Hematopoietic multipotent progenitor cell treated with erythropoietin and hydrocortisone succinate and interleukin-3 and kit ligand, for 4 days (in vitro differentiated cells): ENCODE results near the gene CDKL4.
"Not testable (repeated sequence)": the region's sequence is repeated elsewhere in the genome, so short reads cannot be mapped to it uniquely, and the experiment has no call there.

Experiments used
- DNase-seq: peaks from one replicate; pipeline ENCODE4 v3.0.0-alpha.2; 2015

Gene CDKL4

DNA sequence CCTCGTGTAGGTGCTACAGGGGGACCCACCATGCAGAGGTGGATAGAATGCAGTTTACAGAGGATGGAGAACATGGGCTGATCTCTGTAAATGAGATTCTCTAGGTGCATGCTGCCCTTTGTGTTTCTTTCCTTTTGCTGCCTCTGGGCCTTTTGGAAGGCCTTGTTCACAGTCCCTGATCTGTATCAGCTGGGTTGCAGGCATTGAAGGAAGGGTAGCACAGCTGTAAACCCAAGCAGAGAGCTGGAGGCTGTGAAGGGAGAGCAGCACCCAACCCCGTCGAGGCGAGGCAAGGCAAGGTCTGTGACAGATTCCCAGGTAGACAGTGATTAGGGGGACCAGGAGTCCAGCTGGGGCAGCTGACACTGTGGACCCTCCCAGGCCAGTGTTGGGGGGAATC is 66.8 kb downstream of the CDKL4 start:
- no peak for DNase-seq

DNA sequence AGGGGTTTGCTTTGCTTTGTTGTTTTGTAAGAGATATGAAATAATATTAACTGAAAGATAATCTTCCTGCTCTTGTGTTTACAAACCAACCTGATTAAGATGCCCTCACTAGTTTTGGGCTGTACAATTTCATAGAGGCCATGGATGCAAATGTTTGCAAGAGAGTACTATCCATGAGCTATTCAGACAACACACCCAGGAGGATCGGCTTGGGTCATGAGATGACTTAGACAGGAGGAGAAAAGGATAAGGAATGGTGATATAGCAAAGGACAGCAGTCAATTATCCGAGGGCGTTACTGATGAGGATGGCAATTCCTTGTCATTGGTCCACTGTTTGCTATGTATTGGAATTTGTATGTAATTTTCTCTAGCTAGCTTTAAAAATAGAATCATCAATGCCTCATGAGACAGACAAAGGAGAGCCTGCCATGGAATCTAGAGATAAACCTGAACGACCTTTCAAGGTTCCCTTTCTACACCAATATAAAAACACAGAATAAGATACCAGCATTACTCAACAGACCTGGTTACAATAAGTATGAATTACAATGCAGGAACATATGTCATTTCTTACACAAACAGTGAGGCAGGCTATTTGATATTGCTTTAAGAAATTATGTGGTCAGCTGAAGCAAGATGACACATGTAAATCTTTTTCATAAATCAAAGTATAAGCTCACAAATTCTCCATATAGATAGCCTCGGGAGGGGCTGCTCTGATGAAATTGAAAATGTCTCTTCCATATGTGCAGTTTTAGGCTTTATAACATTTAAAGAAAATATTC is 68.6 kb downstream of the CDKL4 start:
- DNase-seq = no peak

DNA sequence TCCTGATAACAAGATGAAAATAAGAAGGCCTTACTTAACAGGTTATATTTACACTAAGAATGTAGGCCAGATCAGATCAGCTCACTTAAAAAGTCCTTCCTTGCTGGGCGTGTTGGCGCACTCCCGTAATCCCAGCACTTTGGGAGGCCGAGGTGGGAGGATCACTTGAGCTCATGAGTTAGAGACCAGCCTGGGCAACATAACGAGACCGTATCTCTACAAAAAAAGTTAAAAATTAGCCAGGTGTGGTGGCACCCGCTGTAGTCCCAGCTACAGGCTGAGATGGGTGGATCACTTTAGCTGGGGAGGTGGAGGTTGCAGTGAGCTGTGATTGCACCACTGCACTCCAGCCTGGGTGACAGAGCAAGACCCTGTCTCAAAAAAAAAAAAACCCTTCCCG is 69.7 kb downstream of the CDKL4 start:
- DNase-seq = no peak

DNA sequence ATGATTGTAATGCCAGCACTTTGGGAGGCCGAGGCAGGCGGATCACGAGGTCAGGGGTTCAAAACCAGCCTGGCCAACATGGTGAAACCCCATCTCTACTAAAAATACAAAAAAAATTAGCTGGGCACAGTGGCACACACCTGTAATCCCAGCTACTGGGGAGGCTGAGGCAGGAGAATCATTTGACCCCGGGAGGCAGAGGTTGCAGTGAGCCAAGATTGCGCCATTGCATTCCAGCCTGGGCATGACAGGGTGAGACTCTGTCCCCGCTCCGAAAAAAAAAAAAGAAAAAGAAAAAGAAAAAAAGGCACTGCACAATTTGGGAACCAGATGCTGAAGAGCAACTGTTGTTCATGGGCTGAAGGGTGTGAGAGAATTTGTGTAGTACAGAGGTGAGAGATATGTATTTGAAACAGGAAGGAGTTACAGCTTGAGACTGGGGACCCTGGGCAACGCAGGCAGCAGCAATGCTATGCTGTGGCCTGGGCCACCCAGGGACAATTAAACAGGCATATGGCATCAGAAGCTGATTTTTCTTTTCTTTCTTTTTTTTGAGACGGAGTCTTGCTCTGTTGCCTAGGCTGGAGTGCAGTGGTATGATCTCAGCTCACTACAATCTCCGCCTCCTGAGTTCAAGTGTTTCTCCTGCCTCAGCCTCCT is 71.6 kb downstream of the CDKL4 start:
- DNase-seq = not testable (repeated sequence)

DNA sequence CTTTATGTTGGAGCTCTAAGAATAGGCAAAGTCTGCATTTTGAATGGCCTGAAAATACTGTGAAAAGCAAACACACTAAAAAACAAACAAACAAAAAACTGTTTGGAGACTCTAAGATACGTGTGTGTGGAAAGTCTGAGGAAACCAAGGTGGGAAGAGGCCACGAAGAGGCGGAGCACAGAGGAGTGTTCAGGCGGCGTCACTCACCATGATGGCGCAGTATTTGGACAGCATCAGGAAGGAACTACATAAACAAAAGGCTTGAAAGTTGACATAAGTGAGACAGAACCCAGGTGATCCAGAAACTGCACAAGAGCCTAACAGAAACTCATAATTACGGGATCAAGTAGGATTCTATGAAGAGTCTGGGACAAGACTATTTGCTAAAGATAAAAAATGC is 72.1 kb downstream of the CDKL4 start:
- no peak for DNase-seq

DNA sequence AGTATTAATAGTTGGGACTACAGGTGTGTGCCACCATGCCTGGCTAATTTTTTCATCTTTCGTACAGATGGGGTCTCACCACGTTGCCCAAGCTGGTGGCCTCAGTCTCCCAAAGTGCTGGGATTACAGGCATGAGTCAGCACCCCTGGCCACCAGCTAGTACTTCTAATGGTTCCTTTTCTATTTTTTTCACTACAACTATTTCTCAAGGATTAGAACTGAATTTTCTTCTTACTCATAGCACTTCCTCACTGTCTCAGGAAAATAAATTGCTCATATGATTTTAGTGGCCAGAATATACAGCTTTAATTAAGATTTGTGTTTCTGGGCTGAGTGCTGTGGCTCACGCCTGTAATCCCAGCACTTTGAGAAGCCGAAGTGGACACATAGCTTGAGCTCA is 79.7 kb downstream of the CDKL4 start:
- DNase-seq = no peak

DNA sequence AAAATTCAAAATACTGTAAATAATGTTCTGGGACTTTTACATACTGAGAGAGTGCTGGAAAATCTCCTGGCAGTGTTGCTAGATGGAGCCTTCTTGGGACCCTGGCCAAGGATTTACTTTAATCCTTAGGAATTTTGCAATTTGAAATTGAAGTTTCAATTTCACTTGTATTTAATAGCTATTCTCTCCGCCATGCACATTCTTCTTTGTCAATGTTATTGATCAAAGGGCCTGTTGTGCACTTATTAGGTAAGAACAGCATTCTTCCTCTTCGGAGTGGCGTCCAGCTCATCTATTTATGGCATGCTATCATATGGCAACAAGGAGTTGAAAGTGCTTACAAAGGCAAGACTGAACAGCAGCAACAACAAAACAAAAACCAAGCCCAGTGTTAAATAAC is 82.8 kb downstream of the CDKL4 start:
- DNase-seq = no peak

DNA sequence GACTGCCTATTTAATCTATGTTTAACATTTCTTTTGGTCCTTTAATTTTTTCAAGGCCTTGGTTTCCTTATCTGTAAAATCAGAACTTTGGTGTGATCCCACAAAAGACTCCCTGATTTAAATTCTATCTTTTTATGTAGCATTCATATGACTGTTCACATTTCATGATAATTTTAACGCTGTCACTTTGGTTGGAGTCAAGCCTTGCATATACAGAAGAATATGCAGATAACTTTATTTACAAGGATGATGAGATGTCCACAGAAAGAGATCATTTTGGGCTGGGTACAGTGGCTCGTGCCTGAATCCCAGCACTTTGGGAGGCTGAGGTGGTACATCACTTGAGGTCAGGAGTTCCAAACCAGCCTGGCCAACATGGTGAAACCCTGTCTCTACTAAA is 84.5 kb downstream of the CDKL4 start:
- no peak for DNase-seq

DNA sequence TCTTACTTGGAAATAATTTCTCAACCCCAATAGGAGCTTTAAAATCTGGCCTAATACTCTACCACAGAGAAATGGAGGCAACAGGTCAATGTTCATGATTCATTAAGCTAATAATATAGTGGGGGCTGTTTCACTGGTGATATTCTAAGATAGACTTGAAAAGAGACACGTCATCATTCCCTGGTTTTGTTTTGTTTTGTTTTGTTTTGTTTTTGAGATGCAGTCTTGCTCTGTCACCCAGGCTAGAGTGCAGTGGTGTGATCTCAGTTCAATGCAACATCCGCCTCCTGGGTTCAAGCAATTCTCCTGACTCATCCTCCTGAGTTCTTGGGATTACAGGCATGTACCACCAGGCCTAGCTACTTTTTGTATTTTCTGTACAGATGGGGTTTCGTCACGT is 85.4 kb downstream of the CDKL4 start:
- DNase-seq = no peak

DNA sequence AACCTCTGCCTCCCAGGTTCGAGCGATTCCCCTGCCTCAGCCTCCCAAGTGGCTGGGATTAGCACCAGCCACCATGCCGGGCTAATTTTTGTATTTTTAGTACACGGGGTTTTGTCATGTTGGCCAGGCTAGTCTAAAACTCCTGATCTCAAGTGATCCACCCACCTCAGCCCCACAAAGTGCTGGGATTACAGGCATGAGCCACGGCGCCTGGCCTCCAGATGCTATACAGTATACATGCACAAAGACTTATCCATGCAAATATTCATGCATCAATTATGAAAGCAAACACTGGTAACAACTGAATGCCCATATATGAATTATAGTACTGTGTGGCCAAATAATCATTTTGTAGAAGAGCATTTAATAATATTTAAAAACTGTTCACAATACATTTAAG is 86.9 kb downstream of the CDKL4 start:
- no peak for DNase-seq

DNA sequence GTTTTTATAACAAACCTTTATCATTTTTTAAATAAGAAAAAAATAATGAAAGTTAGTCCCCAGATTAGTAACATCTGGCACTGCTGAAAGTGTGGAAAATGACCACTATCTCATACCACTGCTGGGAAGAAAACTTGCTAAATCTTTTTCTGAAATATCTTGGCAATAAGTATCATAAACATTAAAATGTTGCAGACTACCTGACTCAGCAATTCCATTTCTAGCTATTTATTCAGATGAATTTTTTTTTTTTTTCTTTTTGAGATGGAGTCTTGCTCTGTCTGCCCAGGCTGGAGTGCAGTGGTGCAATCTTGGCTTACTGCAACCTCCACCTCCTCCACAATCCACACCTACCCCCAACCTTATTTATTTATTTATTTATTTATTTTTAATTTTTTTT is 87.7 kb downstream of the CDKL4 start:
- DNase-seq = no peak

DNA sequence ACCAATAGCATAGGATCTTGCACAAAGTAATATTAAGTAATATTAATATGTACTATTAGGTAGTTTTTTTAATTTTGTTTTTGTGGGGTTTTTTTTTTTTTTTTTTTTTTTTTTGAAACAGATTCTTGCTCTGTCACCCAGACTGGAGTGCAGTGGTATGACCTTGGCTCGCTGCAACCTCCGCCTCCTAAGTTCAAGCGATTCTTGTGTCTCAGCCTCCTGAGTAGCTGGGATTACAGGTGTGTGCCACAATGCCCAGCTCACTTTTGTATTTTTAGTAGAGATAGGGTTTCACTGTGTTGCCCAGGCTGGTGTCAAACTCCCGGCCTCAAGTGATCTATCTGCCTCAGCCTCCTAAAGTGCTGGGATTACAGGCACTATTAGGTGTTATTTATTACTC is 88.2 kb downstream of the CDKL4 start:
- DNase-seq = not testable (repeated sequence)

DNA sequence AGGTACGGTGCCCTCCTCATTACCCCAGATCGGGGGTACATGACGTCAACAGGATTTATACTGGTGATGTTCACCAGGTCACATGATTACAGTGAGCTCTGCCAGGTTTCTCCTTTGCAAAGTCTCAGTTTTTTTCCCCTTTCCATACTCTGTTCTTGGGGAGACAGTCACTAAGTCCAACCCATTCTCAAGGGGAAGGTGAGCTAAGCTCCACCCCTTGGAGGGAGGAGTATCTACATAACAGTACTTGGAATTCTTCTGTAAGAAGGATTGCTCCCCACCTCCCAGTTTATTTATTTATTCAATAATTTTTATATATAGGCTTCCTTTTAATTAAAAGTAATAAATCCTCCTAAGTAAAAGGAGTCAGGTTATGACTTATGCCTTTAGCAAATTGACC is 88.8 kb downstream of the CDKL4 start:
- no peak for DNase-seq

DNA sequence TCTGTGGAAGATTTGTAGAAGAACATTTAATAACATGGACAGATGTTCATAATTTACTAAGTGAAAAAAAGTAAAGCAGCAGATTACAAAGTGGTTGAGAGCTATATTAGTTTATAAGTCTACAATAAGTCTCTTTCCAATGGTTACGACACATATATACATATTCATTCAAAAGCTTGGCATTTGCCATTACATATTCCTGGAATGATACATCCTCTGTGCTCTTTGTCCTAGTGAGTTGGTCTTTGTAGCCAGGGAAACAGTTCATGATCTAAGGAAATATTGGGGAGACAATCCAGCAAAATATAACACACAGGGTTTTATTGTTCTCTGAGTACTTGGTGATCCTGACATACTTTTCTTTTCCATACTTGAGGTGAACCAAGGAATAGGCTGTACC is 90.5 kb downstream of the CDKL4 start:
- DNase-seq = no peak

DNA sequence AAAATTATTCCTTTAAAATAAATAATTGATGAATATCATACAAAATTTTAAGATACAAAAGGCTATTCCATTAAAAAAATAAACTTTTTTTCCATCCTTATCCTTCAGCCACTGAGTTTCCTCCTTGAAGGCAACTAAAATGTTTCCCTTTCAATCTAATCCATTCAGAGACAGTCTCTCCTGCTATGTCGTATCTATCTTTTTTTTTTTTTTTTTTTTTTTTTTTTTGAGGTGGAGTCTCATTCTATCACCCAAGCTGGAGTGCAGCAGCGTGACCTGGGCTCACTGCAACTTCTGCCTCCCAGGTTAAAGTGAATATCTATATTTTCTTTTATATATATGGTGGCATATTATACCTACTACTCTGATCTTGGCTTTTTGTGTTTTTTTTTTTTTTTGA is 91.3 kb downstream of the CDKL4 start:
- peak; percentile 65 for DNase-seq

DNA sequence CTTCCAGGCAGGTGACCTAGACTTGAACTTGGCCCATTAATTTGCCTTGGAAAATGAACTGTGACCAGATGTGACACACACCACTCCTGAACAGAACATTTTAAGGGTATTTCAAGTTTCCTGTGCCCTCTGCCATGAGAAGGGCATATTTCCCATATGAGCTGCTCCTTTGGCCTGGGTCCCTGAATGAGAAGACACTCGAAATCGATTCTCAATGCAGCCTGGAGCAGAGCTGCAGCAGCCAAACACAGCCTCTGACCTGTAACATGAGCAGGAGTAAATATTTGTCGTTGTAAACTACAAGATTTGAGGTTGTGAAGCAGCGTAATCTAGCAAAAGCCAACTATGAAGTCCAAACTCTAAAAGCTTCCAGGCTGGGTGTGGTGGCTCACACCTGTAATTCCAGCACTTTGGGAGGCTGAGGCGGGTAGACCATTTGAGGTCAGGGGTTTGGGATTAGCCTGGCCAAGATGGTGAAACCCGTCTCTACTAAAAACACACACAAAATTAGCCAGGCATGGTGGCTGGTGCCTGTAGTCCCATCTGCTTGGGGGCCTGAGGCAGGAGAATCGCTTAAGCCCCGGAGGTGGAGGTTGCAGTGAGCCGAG is 92.8 kb downstream of the CDKL4 start:
- DNase-seq = no peak

DNA sequence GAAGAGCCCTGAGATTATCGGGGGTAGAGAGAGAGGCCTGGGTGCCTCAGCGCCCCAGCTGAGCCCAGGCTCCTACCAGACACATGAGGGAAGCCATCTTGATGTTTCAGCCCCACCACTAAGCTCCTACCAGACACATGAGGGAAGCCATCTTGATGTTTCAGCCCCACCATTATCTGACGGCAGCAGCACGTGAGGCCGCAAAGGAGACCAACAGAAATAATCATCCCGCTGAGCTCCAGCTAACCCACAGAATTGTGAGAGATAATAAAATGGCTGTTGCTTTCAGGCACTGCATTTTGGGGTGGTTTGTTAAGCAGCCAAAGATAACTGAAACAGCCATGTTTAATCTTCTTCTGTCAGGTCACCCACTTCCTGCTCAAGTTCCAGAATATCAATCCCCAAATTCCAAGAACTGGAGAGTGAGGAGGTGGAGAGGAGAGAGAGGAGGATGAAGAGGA is 93.6 kb downstream of the CDKL4 start:
- peak; percentile 94 for DNase-seq

DNA sequence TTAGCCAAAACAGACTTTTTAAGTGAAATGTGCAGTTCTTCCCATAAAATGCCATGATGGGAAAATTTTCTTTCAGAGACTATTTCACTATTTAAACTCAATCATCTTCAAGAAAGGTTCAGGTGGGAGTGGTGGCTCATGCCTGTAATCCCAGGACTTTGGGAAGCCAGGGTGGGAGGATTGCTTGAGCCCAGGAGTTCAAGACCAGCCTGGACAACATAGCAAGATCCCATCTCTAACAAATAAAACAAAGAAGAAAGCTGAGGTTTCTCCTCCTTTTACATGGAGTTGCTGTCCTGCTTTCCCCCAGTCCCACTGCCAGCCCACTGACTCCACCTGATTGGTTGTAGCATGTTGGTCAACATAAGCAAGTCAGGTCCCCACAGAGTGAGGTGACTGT is 97.1 kb downstream of the CDKL4 start:
- no peak for DNase-seq

DNA sequence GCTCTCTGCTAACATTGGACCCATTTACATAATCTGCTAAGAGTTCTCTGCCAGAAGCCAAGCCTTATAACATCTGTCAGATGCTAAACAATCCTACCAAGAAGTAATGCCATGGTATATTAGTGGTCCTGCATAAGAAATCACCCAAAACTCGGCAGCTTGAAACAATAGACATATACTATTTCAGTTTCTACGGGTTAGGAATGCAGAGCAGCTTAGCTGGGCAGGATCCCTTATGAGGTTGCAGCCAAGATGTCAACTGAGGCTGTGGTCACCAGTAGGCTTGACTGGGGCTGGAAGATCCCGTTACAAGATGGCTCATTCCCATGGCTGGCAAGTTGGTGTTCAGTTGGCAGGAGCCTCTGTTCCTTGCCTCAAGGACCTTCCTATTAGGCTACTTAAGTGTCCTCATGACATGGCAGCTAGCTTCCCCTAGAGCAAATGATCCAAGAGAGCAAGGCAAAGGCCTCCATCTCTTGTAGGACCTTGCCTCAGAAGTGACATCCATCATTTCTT is 97.8 kb downstream of the CDKL4 start:
- DNase-seq = no peak

DNA sequence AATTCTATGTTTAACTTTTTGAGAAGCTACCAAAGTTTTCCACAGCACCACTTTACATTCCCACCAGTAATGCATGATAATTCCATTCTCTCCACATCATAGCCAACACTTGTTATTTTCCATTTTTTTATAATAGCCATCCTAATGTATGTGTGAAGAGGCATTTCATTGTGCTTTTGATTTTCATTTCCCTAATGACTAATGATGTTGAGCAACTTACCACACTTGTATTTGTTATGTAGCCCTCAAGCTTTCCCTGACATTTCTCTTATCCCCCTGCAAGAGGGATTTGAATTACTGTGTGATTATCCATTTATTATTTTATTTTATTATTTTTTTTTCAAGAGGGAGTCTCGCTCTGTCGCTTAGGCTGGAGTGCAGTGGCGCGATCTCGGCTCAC is 99.4 kb downstream of the CDKL4 start:
- no peak for DNase-seq

DNA sequence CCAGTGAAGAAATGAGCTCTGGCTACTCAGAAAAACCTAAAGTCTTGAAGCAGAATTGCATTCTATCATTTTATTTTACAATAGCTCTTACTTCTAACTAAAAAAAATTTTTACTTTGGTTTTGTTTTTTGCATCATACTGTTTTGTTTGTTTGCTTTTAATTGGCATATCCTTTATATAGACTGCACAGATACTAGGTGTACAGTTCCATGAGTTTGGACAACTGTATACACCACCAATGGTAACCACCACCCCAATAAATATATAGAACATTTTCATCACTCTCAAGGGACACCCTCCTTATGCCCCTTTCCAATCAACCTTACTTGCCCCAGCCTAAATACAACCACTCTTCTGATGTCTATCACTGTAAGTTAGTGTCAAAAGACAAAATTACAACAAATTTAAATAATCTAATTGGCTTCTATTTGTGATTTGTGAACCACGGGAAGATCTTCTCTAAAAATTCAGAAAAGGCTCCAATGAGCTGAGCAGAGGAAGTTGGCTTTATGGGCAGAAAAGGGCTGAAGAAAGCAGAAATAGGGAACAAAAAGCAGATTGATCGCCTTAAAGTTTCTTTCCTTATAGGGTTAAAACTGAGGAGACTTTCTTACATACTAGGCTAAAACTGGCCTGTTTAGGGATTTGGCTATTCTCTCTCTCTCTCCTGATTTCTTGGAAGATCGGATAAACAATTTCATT is 100.7 kb downstream of the CDKL4 start:
- peak; percentile 47 for DNase-seq

DNA sequence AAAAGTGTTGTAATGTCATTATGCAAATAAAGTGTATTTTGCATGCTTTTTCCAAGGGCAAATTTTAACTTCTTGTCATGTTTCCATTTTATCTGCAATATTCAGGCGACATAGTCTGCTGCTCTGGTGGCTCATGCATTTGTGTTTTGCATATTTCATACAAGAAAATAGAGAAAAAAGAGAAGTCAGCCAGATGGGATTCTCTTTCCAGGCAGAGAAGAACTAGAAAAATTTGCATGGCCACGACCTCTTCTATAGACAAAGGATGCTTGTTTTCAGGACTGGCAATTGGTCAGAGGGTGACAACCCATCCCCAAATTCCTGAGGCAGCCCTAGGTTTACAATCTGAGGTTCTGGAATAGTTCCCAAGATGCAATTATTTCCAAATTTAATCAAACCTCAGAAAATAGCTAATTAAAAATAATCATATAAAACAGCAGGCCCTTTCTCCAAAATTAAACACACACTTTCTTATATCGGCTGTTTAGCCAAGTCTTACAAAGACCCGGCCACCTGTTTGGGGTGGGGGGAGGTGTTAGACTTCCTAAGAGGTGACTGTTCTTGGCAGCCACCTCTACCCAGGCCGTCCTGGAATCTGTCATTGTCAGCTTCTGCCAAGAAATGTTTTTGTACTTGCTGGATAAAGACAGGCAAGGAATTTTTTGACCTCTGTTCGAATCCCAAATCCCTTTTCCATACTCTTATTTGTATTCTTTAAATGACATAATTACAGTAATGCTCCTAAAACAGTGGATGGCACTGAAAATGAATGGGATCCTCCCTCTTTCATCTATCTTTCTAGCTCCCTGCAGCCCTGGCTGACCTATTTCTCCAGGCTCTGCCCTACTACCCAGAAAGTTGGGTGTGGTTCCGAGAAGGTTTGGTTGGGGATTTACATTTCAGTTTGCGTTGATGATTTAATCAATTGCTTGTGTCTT is 102.2 kb downstream of the CDKL4 start:
- DNase-seq = peak; percentile 92
